ENCODE measurements around the gene EXOSC5. TPM values are rescaled to one million over a fixed set of nuclear protein-coding genes. Genes with fewer than 3 reads are reported as not detected.

Gene EXOSC5
- total RNA-seq, 3 donors from 2014 or later: 12.5 to 16.4 (median 13.3) TPM

GRCh38 chr19:41427647-41428480 is 30.7 kb upstream of the EXOSC5 start:
- DNase-seq (peak; percentile 55 to 73 (median 68)), ATAC-seq (peak; percentile 41)
- no peaks in the 10 kb centered on the region for H3K9me3 ChIP-seq
- H3K4me1 ChIP-seq (ENCODE audit: low read depth): peaks cover 12% of the 10 kb centered on the region
- intact Hi-C loops (cut with DNase I, micrococcal nuclease): no loop called here
- H3K36me3 ChIP-seq (ENCODE audit: low read depth): no peaks in the 10 kb centered on the region
- H3K4me3 ChIP-seq: peak overlapping the region; percentile 34
- TF ChIP-seq, protein P1, sequence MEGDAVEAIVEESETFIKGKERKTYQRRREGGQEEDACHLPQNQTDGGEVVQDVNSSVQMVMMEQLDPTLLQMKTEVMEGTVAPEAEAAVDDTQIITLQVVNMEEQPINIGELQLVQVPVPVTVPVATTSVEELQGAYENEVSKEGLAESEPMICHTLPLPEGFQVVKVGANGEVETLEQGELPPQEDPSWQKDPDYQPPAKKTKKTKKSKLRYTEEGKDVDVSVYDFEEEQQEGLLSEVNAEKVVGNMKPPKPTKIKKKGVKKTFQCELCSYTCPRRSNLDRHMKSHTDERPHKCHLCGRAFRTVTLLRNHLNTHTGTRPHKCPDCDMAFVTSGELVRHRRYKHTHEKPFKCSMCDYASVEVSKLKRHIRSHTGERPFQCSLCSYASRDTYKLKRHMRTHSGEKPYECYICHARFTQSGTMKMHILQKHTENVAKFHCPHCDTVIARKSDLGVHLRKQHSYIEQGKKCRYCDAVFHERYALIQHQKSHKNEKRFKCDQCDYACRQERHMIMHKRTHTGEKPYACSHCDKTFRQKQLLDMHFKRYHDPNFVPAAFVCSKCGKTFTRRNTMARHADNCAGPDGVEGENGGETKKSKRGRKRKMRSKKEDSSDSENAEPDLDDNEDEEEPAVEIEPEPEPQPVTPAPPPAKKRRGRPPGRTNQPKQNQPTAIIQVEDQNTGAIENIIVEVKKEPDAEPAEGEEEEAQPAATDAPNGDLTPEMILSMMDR (IDR thresholded peaks at IDR 0.05): no peak

GRCh38 chr19:41426952-41427646 is 29.9 kb upstream of the EXOSC5 start, which contains the start of gene B3GNT8:
B3GNT8 (minus strand) TSS chr19:41427374; CDS start chr19:41426778, 596 bp downstream.
- H3K4me1 ChIP-seq (ENCODE audit: low read depth): peaks cover 15% of the 10 kb centered on the region
- DNase-seq: peak; percentile 92 to 94 (median 94)
- ATAC-seq: peak; percentile 91
- H3K9me3 ChIP-seq: no peaks in the 10 kb centered on the region
- TF ChIP-seq, protein P1 (IDR thresholded peaks at IDR 0.05): no peak
- intact Hi-C loops (cut with DNase I, micrococcal nuclease): no loop called here
- peak within 1 kb of the TSS; percentile 34 for H3K4me3 ChIP-seq
- no peaks in the 10 kb centered on the region for H3K36me3 ChIP-seq (ENCODE audit: low read depth)

GRCh38 chr19:41426116-41426841 is 29.1 kb upstream of the EXOSC5 start:
- ATAC-seq: peak; percentile 25
- TF ChIP-seq, protein P1 (IDR thresholded peaks at IDR 0.05): no peak
- intact Hi-C loops (cut with DNase I, micrococcal nuclease): no loop called here
- Histone ChIP-seq H3K36me3 (ENCODE audit: low read depth) (no peaks in the 10 kb centered on the region), H3K4me1 (ENCODE audit: low read depth) (peaks cover 15% of the 10 kb centered on the region), H3K9me3 (no peaks in the 10 kb centered on the region), H3K4me3 (peak overlapping the region; percentile 34)
- DNase-seq: peak in 2 of 3 donors; percentile 63 to 66

DNA sequence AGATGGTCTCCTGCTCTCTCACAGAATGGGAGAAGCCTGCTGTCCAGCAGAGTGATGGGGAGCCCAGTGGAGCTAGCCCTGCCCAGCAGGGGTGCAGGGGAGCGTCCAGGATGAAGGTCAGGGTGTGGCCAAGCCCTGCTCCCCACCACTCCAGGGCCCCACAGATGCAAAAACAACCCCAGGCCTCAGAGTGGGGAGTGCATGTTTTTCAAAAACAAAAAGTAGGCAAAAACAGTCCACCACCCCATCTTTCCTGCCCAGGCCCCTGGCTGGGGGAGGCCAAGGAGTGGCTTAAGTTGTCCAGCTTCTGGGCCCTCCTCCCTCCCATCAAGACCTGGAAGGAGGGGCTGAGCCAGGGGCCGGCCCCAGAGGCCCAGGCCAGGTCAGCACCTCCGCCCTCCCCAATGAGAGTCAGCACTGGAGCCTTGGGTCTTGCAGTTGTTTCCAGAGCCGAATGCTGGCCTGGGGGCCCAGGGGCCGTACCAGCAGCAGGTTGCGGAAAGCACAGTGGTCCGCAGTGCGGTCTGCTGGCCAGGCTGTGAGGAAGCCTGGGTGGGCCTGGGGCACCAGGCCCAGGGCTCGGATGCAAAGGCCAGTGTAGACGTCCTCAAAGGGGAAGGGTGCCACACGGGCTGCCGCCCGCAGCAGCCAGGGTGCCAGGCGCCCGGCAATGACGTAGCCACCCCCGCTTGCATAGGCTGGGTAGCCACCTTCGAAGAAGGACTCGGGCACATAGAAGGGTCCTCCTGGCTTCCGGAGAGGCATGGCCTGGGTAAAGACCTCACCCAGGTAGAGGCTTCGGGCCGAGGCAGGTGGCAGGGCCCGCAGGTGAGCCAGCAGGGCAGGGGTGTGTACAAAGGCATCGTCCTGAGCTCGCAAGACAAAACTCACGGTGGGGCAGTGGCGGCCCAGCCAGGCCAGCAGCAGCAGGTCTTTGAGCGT is 28.3 kb upstream of the EXOSC5 start:
- DNase-seq (peak in 2 of 3 donors; percentile 55 to 59), ATAC-seq (peak; percentile 0)
- H3K4me3 ChIP-seq: no peak overlapping the region
- no peaks in the 10 kb centered on the region for H3K36me3 ChIP-seq (ENCODE audit: low read depth)
- intact Hi-C loops (cut with DNase I, micrococcal nuclease): no loop called here
- no peaks in the 10 kb centered on the region for H3K9me3 ChIP-seq
- peaks cover 19% of the 10 kb centered on the region for H3K4me1 ChIP-seq (ENCODE audit: low read depth)
- TF ChIP-seq, protein P1 (IDR thresholded peaks at IDR 0.05): no peak

Data from mucosa of descending colon (tissue), 3 donors.